ENCODE results near the gene IDH1.
"Not testable (repeated sequence)": the region's sequence is repeated elsewhere in the genome, so short reads cannot be mapped to it uniquely, and the experiment has no call there.

IDH1 gene

GRCh38 chr2:208256849-208257813 lies 2.3 kb upstream of the IDH1 start:
- not testable (repeated sequence) for DNase-seq (ENCODE audit: low read depth)

- no peak for DNase-seq (ENCODE audit: low read depth)
Measured at GRCh38 chr2:208256192-208256782, 1.4 kb upstream of the IDH1 start.

GRCh38 chr2:208255557-208256106 lies 761 bp upstream of the IDH1 start:
- DNase-seq (ENCODE audit: low read depth): no peak

- DNase-seq (ENCODE audit: low read depth): peak; percentile 24
Measured at GRCh38 chr2:208254118-208254870, 577 bp downstream of the IDH1 start.

GRCh38 chr2:208253600-208254117 lies 1.2 kb downstream of the IDH1 start:
- no peak for DNase-seq (ENCODE audit: low read depth)

- DNase-seq (ENCODE audit: low read depth): no peak
Measured at GRCh38 chr2:208252716-208253492, 2.0 kb downstream of the IDH1 start.

GRCh38 chr2:208251098-208251497 lies 3.8 kb downstream of the IDH1 start:
- no peak for DNase-seq (ENCODE audit: low read depth)

- peak; percentile 15 for DNase-seq (ENCODE audit: low read depth)
Measured at GRCh38 chr2:208250388-208250787, 4.5 kb downstream of the IDH1 start.

GRCh38 chr2:208249296-208249695 lies 5.6 kb downstream of the IDH1 start:
- DNase-seq (ENCODE audit: low read depth): peak; percentile 8

- DNase-seq (ENCODE audit: low read depth): no peak
Measured at GRCh38 chr2:208248601-208249000, 6.3 kb downstream of the IDH1 start.

DNA sequence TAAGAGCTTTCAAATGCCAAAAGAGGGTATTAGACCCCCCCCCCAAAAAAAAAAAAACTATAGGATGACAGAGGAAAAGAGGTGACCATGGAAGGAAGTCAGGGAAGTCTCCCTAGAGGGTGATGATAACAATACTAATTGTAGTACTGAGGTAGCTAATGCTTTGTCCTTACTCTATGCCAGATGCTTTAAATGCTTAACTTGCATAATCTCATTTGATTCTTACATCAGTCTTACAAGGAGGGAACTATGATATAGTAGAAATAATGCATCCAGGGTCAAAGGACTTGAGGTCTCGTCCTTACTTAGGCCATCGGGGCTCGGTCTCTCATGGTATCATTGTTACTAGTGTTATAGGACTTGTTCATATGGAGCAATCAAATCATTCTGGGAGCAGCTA lies 9.1 kb downstream of the IDH1 start:
- no peak for DNase-seq (ENCODE audit: low read depth)

GRCh38 chr2:208244422-208244821 lies 10.4 kb downstream of the IDH1 start:
- DNase-seq (ENCODE audit: low read depth): no peak

- no peak for DNase-seq (ENCODE audit: low read depth)
Measured at GRCh38 chr2:208240619-208241209, 14.2 kb downstream of the IDH1 start.

DNA sequence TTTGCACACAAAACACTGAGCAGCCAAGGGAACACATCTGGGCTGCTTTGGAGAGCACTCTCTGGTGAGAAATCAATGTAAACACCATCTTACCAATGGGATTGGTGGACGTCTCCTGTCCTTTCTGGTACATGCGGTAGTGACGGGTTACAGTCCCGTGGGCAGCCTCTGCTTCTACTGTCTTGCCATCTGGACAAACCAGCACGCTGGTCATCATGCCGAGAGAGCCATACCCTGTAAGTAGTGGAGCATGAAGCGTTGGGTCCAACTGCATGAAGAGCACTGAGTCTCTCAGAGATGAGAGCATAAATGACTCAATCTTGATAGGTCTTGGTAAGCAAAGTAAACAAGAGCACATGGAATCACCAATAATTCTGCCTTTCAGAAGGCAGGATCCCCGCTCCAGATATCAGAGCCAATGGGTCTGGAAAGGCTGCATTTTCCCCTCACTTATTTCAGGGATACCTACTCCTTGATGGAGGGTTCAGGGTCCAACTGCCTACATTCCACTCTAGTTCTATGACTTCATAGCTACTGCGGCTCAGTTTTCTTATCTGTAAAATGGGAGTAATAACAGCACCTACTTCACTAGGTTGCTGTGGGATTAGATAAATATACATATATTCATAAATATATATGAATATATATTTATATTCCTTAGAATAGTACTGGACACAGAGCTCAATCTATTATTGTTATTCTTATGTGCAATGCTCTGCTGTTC lies 14.9 kb downstream of the IDH1 start:
- no peak for DNase-seq (ENCODE audit: low read depth)

DNA sequence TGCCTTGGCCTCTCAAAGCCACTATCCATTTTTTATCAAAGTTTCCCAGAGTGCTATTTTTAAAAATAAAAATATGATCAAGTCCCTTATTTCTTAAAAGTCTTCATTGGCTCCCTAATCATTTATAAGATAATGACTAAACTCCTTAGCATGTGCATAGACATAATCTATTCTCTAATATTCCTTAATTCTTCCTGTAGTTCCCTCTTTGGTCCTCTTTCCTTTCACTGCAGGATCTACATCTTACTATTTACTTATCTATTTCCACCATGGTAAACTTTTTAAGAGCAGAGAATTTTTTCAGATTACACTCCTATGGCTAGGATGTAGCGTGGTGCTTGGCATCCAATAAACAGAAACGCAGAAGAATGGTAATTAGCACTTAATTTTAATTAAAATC lies 19.0 kb downstream of the IDH1 start:
- no peak for DNase-seq (ENCODE audit: low read depth)

DNA sequence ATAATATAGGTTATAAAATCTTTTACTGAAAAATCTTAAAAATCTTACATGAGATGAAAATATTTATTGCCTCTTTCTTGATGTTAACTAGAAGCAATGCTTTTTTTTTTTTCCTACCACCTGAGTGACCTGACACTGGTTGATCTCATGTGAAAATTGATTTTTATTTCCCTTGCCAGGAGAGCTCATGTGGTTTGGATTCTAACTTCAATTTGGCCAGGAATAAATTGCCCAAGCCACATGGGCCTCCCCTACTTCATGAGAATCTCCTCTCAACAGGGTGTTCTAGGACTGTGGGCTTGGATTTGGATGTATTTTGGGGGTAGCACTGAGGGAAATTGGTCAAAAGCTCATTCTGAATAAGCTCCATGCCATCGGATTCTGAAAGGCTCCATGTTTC lies 20.1 kb downstream of the IDH1 start:
- DNase-seq (ENCODE audit: low read depth): no peak

DNA sequence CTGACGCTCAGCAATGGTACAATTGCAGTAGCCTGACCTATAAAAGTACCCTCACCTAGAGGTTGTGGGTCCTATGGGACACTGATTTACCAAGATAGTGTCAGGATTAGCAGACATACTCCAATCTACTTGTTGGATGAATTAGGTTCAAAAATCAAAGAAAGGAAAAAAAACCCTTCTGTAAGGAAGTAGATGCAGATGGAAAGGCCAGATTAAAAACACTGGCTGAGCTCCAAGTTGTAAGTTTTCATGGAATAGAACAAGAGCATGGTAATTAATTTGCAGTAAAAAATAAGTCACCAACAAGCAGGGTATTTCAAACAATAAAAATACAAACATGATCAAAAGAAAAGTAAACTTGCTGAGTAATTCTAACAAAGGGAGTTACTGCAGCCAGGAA lies 26.4 kb downstream of the IDH1 start:
- no peak for DNase-seq (ENCODE audit: low read depth)

DNA sequence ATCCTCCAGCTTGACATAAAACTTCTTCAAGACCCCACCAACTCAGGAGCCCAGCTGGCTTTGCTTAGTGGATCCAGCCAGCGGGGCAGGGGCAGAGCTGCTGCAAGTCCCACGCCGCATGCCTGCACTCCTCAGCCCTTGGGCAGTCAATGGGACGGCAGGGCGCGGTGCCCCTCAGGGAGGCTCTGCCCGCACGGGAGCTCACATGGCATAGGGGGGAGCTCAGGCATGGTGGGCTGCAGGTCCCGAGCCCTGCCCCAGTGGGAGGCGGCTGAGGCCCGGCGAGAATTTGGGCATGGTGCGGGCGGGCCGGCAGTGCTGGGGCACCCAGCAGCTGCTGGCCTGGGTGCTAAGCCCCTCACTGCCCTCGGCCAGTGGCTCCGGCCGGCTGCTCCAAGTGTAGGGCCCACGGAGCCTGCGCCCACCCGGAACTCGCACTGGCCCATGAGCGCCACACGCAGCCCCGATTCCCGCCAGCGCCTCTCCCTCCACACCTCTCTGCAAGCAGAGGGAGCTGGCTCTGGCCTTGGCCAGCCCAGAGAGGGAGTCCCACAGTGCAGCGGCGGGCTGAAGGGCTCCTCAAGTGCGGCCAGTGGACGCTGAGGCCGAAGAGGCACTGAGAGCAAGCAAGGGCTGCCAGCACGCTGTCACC lies 27.2 kb downstream of the IDH1 start:
- DNase-seq (ENCODE audit: low read depth): no peak

DNA sequence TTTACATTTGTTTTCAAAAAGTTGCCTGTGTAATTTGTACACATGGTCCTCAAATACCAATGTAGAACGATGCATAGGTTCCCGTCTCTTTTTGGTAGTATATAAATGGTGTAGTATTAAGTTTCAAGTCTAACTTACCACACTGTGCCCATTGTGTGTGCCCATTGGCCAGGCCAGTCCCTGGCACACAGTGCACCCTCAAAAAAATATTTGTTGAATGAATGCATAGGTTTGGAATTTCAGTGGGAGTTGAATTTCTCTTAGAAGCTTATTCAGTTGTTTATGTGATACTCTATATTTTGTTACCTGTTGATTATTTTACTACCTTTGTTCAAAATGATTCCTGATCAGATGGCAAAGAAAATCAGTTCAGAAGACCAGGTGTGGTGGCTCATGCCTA lies 30.1 kb downstream of the IDH1 start:
- DNase-seq (ENCODE audit: low read depth): no peak

- peak; percentile 14 for DNase-seq (ENCODE audit: low read depth)
Measured at GRCh38 chr2:208222351-208222750, 32.5 kb downstream of the IDH1 start.

Data from GM04503 (cell line).